H1 (cell line): ENCODE data around the gene MYRIP.

Experiments used
- CTCF ChIP-seq, 3 experiments: IDR thresholded peaks; 1 replicate in 2 of 3; 2 replicates in 1 of 3; pipeline versions ENCODE4 v1.5.1 to v1.6.1; 2011; ENCODE audit warnings: low read length in 3 of 3, mild to moderate bottlenecking in 3 of 3, inconsistent platforms in 2 of 3, low read depth in 1 of 3, moderate library complexity in 1 of 3; ENCODE audit not compliant: insufficient read depth in 1 of 3; ENCODE audit errors: control extremely low read depth in 1 of 3
- EP300 ChIP-seq, 2 experiments: IDR thresholded peaks; 1 replicate in 1 of 2; 2 replicates in 1 of 2; pipeline ENCODE4 v1.6.1; 2011 to 2012; ENCODE audit warnings: low read depth in 2 of 2, low read length in 2 of 2, mild to moderate bottlenecking in 2 of 2, borderline replicate concordance in 1 of 2, inconsistent platforms in 1 of 2, moderate library complexity in 1 of 2
- EZH2 ChIP-seq: fragments of 200-600 bp; sonication (generic); IDR thresholded peaks from 2 replicates; pipeline ENCODE4 v1.7.1; 2012; ENCODE audit warnings: low read depth, mild to moderate bottlenecking, moderate library complexity, low read length, inconsistent platforms; ENCODE audit not compliant: severe bottlenecking
- HDAC2 ChIP-seq, 2 experiments: fragments of 300-600 bp in 1 of 2; sonication (generic) in 1 of 2; IDR thresholded peaks; 2 replicates each; pipeline ENCODE4 v1.6.1; 2011 to 2012; ENCODE audit warnings: low read depth in 2 of 2, low read length in 2 of 2, mild to moderate bottlenecking in 2 of 2, moderate library complexity in 2 of 2, borderline replicate concordance in 1 of 2, inconsistent platforms in 1 of 2

- no peak for TF ChIP-seq CTCF (IDR thresholded peaks at IDR 0.05; ENCODE audit: control extremely low read depth in 1 of 3, insufficient read depth in 1 of 3, low read depth in 1 of 3, low read length in 3 of 3)
- TF ChIP-seq EZH2: no peak
- no peak for TF ChIP-seq EP300 (IDR thresholded peaks at IDR 0.05; ENCODE audit: borderline replicate concordance in 1 of 2, low read depth in 2 of 2, low read length in 2 of 2)
- TF ChIP-seq HDAC2 (IDR thresholded peaks at IDR 0.05; ENCODE audit: borderline replicate concordance in 1 of 2, low read depth in 2 of 2, low read length in 2 of 2): no peak
These were observed 497.8 kb downstream of the MYRIP start for GRCh38 chr3:40307176-40307575.
